Large intestine (tissue), 12 donors: ENCODE results near the gene CKMT1A. TPM values are rescaled to one million over a fixed set of nuclear protein-coding genes. Genes with fewer than 3 reads are reported as not detected.
"Not testable (repeated sequence)": the region's sequence is repeated elsewhere in the genome, so short reads cannot be mapped to it uniquely, and the experiment has no call there.

ENCODE experiments used
- DNase-seq, 2 donors: peaks; one replicate each; pipeline versions ENCODE4 v3.0.0 to v3.0.0-alpha.2; 2013
- H3K27ac ChIP-seq: one replicate; pipeline ENCODE4 v1.5.1; 2013; ENCODE audit warnings: low read length
- H3K27me3 ChIP-seq: 2 replicates; pipeline ENCODE4 v1.6.1; 2013; ENCODE audit warnings: low read length; ENCODE audit not compliant: control insufficient read depth, insufficient read depth
- H3K36me3 ChIP-seq: 2 replicates; pipeline ENCODE4 v1.6.1; 2013; ENCODE audit warnings: low read length; ENCODE audit not compliant: control insufficient read depth, insufficient read depth
- H3K4me1 ChIP-seq: one replicate; pipeline ENCODE4 v1.6.1; 2013; ENCODE audit warnings: low read length; ENCODE audit not compliant: control insufficient read depth, insufficient read depth
- H3K4me3 ChIP-seq: one replicate; pipeline ENCODE4 v1.5.1; 2013; ENCODE audit warnings: low read length
- H3K9me3 ChIP-seq: one replicate; pipeline ENCODE4 v1.6.1; 2013; ENCODE audit warnings: mild to moderate bottlenecking, low read depth, low read length, moderate library complexity; ENCODE audit not compliant: control insufficient read depth
- WGBS: methylation state at CpG from one replicate; pipeline ENCODE4 v1.1.5; 2013; ENCODE audit warnings: low lambda C conversion rate; ENCODE audit not compliant: insufficient coverage; 5-methylcytosine and 5-hydroxymethylcytosine counted together
- long read RNA-seq, 11 donors: transcript quantifications; one replicate each; lab custom pipeline, GENCODE V29; 2026
- polyA plus RNA-seq: library from polyadenylated mRNA; unstranded; fragments of 120-200 nt; gene quantifications from one replicate; pipeline ENCODE4 v1.2.1, GENCODE V29; 2013

Gene CKMT1A
- 13.0 TPM for polyA plus RNA-seq
- long read RNA-seq, donor 1, partial matches to known transcripts, result 0 of 2 reads
- long read RNA-seq, donor 1, other reads (novel, unspliced or antisense), result 0 of 2 reads
- long read RNA-seq, donor 2, partial matches to known transcripts, result 0 of 3 reads
- long read RNA-seq, donor 2, other reads (novel, unspliced or antisense), result 0 of 3 reads
- long read RNA-seq, donor 3, result 0 reads
- long read RNA-seq, donor 4, result 0 reads
- long read RNA-seq, donor 5, partial matches to known transcripts, result 0 of 2 reads
- long read RNA-seq, donor 5, other reads (novel, unspliced or antisense), result 0 of 2 reads
- long read RNA-seq, donor 6, partial matches to known transcripts, result 0 of 1 reads
- long read RNA-seq, donor 6, other reads (novel, unspliced or antisense), result 0 of 1 reads
- long read RNA-seq, donor 7, partial matches to known transcripts, result 0 of 1 reads
- long read RNA-seq, donor 7, other reads (novel, unspliced or antisense), result 0 of 1 reads
- long read RNA-seq, donor 8, partial matches to known transcripts, result 0 of 1 reads
- long read RNA-seq, donor 8, other reads (novel, unspliced or antisense), result 0 of 1 reads
- long read RNA-seq, donor 9, partial matches to known transcripts, result 0 of 3 reads
- long read RNA-seq, donor 9, other reads (novel, unspliced or antisense), result 0 of 3 reads
- long read RNA-seq, donor 10, partial matches to known transcripts, result 0 of 2 reads
- long read RNA-seq, donor 10, other reads (novel, unspliced or antisense), result 0 of 2 reads
- long read RNA-seq, donor 11, result 0 reads

DNA sequence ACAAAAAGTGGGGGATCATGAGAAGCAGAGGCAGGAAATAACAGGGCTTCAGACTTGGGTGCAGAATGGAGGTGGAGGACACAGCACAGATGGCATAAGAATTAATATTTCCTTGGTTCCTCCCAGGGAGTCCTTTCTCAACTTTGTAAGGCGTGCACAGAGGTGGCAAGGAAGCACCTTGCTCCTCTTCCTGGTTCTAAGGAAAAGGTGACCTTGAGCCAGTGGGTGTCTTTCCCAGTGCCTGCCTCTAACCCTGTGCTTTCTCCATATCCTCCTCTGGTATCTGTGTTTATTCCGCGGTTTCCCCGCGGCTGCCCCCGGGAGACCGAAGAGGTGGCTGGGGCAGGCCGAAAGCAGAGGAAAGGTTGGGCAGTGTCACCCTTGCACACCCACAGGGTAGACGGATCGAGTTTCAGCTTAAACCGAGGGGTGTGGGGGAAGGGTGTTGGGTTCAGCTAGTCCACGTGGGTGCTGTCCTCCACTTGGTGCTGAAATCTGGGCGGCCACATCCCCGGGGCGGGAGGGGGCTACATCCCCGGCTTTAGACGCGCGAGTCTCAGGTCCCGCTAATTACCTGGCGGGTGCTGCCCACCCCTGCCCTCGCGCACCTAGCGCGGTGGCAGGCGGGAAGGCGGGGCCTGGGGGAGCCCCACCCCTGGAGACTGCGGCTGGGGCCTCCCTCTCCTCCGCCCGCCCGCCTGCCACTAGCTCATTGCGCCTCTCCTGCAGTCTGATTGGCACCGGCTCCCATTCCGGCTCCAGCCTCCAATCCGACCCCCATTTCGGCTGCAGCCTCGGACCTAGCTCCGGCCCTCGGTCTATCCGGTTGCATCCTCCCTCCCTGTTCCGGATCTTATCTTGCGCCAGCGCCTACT, at the start of gene CKMT1A:
Gene CKMT1A (plus strand): TSS at position 712 of the 875 bp plus-strand sequence. CDS start 192 bp downstream, outside the sequence.
- H3K9me3 ChIP-seq, result not testable (repeated sequence)
- WGBS, result no CpG with 5 or more reads among the region's 43 CpGs

GRCh38 chr15:43648649-43649429, 44.8 kb upstream of the CKMT1A start, which contains the start of gene CATSPER2:
Gene CATSPER2, minus strand, starts transcription at chr15:43648844. Its CDS starts 783 bp downstream, at chr15:43648061.
- no peak within 1 kb of the TSS for H3K4me3 ChIP-seq
- WGBS, result 100% methylated on average over 1 of the region's 85 CpGs
- peaks cover 15% of the 10 kb centered on the region for H3K36me3 ChIP-seq
- no peaks in the 10 kb centered on the region for H3K4me1 ChIP-seq
- no peaks in the 10 kb centered on the region for H3K27me3 ChIP-seq
- DNase-seq, result no peak
- no peak within 1 kb of the TSS for H3K27ac ChIP-seq
- no peaks in the 10 kb centered on the region for H3K9me3 ChIP-seq

More for the DNA sequence above, at the start of gene CKMT1A:
- not testable (repeated sequence) for H3K36me3 ChIP-seq, DNase-seq, H3K27ac ChIP-seq, H3K4me1 ChIP-seq, H3K27me3 ChIP-seq, H3K4me3 ChIP-seq

DNA sequence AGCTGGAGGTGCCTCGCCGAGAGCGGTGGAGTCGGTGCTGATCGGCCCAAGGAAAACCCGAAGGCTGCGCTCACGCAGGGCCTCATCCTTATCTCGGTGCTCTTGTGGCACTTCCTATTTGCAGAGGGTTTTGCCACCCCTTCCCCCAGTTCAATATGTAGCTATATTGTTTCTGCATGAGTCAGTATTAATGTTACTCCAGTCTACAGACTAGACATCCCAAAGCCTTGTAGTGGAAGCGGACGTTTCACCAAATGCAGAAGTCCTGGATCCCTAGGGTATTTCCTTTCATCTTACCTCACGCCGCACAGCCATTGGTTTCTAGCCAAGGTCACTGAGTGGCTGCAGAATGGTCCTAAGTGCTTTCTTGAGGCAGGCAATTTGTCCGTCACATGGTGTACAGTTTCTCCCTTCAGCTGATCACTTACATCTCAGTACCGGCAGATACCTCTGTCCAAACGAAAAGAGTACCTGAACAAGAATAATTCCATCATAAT, 44.2 kb upstream of the CKMT1A start:
- H3K27ac ChIP-seq, H3K27me3 ChIP-seq, H3K4me1 ChIP-seq, H3K9me3 ChIP-seq, H3K4me3 ChIP-seq, DNase-seq: not testable (repeated sequence)
- peaks cover 15% of the 10 kb centered on the region for H3K36me3 ChIP-seq
- WGBS, result no CpG with 5 or more reads among the region's 16 CpGs

- H3K4me3 ChIP-seq, DNase-seq, H3K27ac ChIP-seq, H3K9me3 ChIP-seq, H3K4me1 ChIP-seq, H3K27me3 ChIP-seq, H3K36me3 ChIP-seq: not testable (repeated sequence)
- no CpG with 5 or more reads among the region's 10 CpGs for WGBS
These were observed 33.9 kb upstream of the CKMT1A start for GRCh38 chr15:43659727-43660126.

DNA sequence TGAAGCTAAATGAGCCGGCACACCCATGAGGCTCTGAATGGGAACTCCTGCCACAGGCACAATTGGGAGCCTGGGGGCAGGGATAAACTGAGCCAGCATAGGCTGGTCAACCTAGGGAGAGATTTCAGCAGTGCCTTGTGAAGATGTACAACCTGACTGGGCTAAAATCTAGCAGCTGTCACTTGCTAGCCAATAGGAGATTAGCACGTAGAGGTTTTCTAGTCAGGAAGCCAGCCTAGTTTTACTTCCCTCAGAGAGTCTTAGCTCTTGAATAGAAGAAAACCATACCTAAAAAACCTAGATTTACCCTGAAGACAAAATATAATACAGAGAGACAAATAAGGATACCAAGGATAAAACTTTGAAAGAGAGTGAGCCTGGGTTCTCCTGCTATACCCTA, 31.4 kb upstream of the CKMT1A start:
- not testable (repeated sequence) for H3K27me3 ChIP-seq, H3K4me1 ChIP-seq, DNase-seq, H3K36me3 ChIP-seq, H3K9me3 ChIP-seq, H3K27ac ChIP-seq, H3K4me3 ChIP-seq
- no CpG with 5 or more reads among the region's 2 CpGs for WGBS

DNA sequence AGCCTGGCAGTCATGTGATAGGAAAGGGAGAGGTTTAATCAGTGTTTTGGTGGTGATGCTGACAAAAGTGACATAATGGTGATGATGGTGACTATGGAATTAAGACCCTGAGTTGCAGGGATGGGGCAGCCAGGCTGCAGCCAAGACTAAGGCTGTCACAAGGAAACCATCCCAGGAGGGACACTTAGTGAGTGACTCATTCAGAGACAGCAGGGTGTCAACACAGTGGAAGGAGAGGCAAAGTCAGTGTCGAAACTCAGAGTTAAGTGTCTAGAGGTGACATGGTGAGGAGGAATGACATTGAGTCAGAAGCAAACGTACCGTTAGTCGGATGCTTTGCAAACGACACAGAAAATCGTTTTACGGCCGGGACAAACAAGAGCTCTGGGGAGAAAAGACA, 30.3 kb upstream of the CKMT1A start:
- H3K27ac ChIP-seq, DNase-seq, H3K36me3 ChIP-seq, H3K4me1 ChIP-seq, H3K27me3 ChIP-seq, H3K9me3 ChIP-seq, H3K4me3 ChIP-seq: not testable (repeated sequence)
- WGBS, result no CpG with 5 or more reads among the region's 8 CpGs

- not testable (repeated sequence) for H3K27me3 ChIP-seq, H3K9me3 ChIP-seq, H3K36me3 ChIP-seq, H3K27ac ChIP-seq, DNase-seq, H3K4me1 ChIP-seq, H3K4me3 ChIP-seq
- WGBS, result no CpG with 5 or more reads among the region's 1 CpG
These were observed 27.5 kb upstream of the CKMT1A start for GRCh38 chr15:43666177-43666576.

DNA sequence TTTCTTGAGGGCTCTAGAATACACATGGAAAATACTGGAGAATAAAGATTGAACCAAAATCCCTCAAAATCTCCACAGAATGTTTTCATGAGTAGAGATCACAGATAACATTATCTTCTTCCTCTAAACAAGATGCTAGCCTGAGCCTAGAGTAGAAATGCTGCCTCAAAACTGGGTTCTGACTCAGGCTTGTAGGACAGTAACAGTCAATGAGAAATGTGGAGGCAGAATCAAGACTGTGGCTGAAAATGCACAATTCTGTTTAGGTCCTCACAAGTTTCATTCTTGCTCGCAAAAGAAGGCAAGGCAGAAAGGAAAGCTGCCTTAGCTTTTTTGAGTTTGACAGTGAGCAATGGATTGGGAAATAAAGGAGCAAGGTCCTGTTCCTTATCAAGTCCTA, 19.5 kb upstream of the CKMT1A start:
- H3K4me3 ChIP-seq, DNase-seq, H3K9me3 ChIP-seq, H3K27ac ChIP-seq, H3K27me3 ChIP-seq, H3K4me1 ChIP-seq, H3K36me3 ChIP-seq: not testable (repeated sequence)
- no CpG with 5 or more reads among the region's 1 CpG for WGBS

DNA sequence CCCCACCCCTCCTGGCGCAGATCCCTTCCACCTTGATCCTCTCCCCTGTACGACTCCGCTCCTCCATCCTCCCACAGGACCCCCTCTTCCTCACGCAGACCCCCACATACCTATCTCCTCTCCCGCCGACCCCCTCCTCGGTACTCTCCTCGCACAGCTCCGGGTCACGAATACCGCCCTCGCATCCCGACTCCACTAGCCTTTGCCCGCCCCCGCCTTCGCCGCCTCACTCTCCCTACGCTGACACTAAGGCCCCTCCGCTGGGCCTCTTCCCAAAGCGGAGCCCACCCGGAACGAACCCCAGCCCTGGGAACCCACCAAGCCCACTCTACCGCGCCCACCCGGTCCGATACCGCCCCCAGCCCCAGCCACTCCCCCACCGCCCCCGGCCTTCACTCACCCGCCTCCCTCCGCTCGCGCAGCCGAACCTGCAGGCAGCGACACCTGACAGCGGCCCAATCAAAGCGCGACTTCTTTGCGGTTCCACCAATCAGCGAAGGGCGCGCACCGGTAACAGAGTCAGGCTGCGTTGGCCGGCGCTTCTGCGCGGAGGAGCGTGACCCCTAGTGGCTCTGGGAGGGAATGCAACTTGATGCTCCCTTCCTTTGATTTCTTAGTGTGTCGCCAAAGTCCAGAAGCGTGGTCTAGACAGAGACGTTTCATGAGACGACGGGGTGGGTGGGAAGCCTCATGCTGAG, 3.9 kb upstream of the CKMT1A start:
- not testable (repeated sequence) for H3K27ac ChIP-seq, H3K27me3 ChIP-seq, H3K36me3 ChIP-seq, H3K9me3 ChIP-seq, DNase-seq, H3K4me1 ChIP-seq, H3K4me3 ChIP-seq
- WGBS, result no CpG with 5 or more reads among the region's 54 CpGs
